ENCODE data around the gene GLI3.

The GLI3 gene

GRCh38 chr7:42090056-42090455 lies 147.0 kb downstream of the GLI3 start:
- no peak overlapping the region for H3K4me3 ChIP-seq (ENCODE audit: low read length)
- no peak for DNase-seq (ENCODE audit: low read depth)
- no peak for TF ChIP-seq CTCF (conservative IDR thresholded peaks at IDR 0.05; ENCODE audit: low read length)

GRCh38 chr7:42087616-42088015 lies 149.4 kb downstream of the GLI3 start:
- TF ChIP-seq CTCF (conservative IDR thresholded peaks at IDR 0.05; ENCODE audit: low read length) = no peak
- DNase-seq (ENCODE audit: low read depth) = no peak
- H3K4me3 ChIP-seq (ENCODE audit: low read length) = no peak overlapping the region

- H3K4me3 ChIP-seq (ENCODE audit: low read length) = no peak overlapping the region
- DNase-seq (ENCODE audit: low read depth) = peak; percentile 30
- TF ChIP-seq CTCF (conservative IDR thresholded peaks at IDR 0.05; ENCODE audit: low read length) = no peak
Measured at GRCh38 chr7:42085531-42085930, 151.5 kb downstream of the GLI3 start.

- no peak for TF ChIP-seq CTCF (conservative IDR thresholded peaks at IDR 0.05; ENCODE audit: low read length)
- no peak overlapping the region for H3K4me3 ChIP-seq (ENCODE audit: low read length)
- peak; percentile 35 for DNase-seq (ENCODE audit: low read depth)
Measured at GRCh38 chr7:42084263-42084662, 152.7 kb downstream of the GLI3 start.

GRCh38 chr7:42083284-42083683 lies 153.7 kb downstream of the GLI3 start:
- H3K4me3 ChIP-seq (ENCODE audit: low read length) = no peak overlapping the region
- TF ChIP-seq CTCF (conservative IDR thresholded peaks at IDR 0.05; ENCODE audit: low read length) = no peak
- DNase-seq (ENCODE audit: low read depth) = no peak

- no peak overlapping the region for H3K4me3 ChIP-seq (ENCODE audit: low read length)
- no peak for TF ChIP-seq CTCF (conservative IDR thresholded peaks at IDR 0.05; ENCODE audit: low read length)
Measured at GRCh38 chr7:42082144-42082543, 154.9 kb downstream of the GLI3 start.

DNA sequence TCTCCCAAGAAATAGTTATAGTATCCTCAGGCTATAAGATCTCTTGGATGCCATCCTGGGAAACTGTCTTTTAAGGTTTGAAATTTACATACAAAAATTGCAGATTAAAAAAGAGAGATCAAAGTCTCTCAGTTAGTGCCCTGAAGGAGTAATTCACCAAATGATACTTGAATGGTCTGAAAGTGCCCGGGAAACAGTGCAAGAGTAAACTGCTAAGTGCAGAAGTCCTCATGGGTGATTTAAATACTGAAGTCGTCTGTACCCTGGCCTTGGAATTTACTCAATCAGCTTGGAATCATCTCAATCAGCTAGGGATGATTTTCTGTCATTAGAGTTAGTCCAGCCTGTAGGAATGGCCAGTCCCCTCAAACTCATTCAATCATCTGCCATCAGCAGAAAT lies 155.3 kb downstream of the GLI3 start:
- no peak overlapping the region for H3K4me3 ChIP-seq (ENCODE audit: low read length)
- no peak for DNase-seq (ENCODE audit: low read depth)
- no peak for TF ChIP-seq CTCF (conservative IDR thresholded peaks at IDR 0.05; ENCODE audit: low read length)

More at GRCh38 chr7:42082144-42082543, 154.9 kb downstream of the GLI3 start:
- DNase-seq (ENCODE audit: low read depth) = peak; percentile 66
